NCI-H748 treated with DMSO at 0.1 percent for 48 hours (cell line): ENCODE measurements around the gene NPHS1.
"Not testable (repeated sequence)": the region's sequence is repeated elsewhere in the genome, so short reads cannot be mapped to it uniquely, and the experiment has no call there.

Experiments
- DNase-seq: peaks from one replicate; lab custom pipeline; 2025; lab: John Stamatoyannopoulos, UW

NPHS1 gene

GRCh38 chr19:35812220-35813042 is 39.9 kb downstream of the NPHS1 start, which contains the start of gene PRODH2:
TSS of gene PRODH2 (minus strand) at chr19:35812845. CDS start at chr19:35812805, 40 bp downstream.
- no peak for DNase-seq

- DNase-seq: no peak
Measured at GRCh38 chr19:35811317-35812219, 40.7 kb downstream of the NPHS1 start.

- no peak for DNase-seq
Measured at GRCh38 chr19:35807633-35808032, 44.7 kb downstream of the NPHS1 start.

GRCh38 chr19:35806597-35806996 is 45.7 kb downstream of the NPHS1 start:
- no peak for DNase-seq

GRCh38 chr19:35805526-35806102 is 46.7 kb downstream of the NPHS1 start:
- DNase-seq: no peak

GRCh38 chr19:35801828-35802227 is 50.5 kb downstream of the NPHS1 start:
- no peak for DNase-seq

GRCh38 chr19:35797663-35798062 is 54.6 kb downstream of the NPHS1 start:
- DNase-seq: no peak

- DNase-seq: no peak
Measured at GRCh38 chr19:35796645-35797542, 55.4 kb downstream of the NPHS1 start.

- not testable (repeated sequence) for DNase-seq
Measured at GRCh38 chr19:35795564-35795963, 56.7 kb downstream of the NPHS1 start.

GRCh38 chr19:35793381-35794165 is 58.7 kb downstream of the NPHS1 start:
- DNase-seq: no peak

GRCh38 chr19:35792888-35793287 is 59.4 kb downstream of the NPHS1 start:
- DNase-seq: no peak

GRCh38 chr19:35792312-35792711 is 60.0 kb downstream of the NPHS1 start:
- no peak for DNase-seq

GRCh38 chr19:35791814-35792279 is 60.5 kb downstream of the NPHS1 start:
- DNase-seq: no peak

- DNase-seq: no peak
Measured at GRCh38 chr19:35790981-35791813, 61.1 kb downstream of the NPHS1 start.

- DNase-seq: no peak
Measured at GRCh38 chr19:35789978-35790944, 62.0 kb downstream of the NPHS1 start.

- DNase-seq: no peak
Measured at GRCh38 chr19:35789195-35789977, 62.9 kb downstream of the NPHS1 start.

- no peak for DNase-seq
Measured at GRCh38 chr19:35788205-35788960, 63.9 kb downstream of the NPHS1 start.
